Measurements from ENCODE around the gene MROH9.
"Not testable (repeated sequence)": the region's sequence is repeated elsewhere in the genome, so short reads cannot be mapped to it uniquely, and the experiment has no call there.

Gene MROH9

GRCh38 chr1:170924656-170925055, 10.7 kb upstream of the MROH9 start:
- not testable (repeated sequence) for H3K4me3 ChIP-seq (ENCODE audit: low read depth, low read length); H3K9me3 ChIP-seq (ENCODE audit: control insufficient read depth, insufficient read depth, low read length); H3K27ac ChIP-seq (ENCODE audit: low read depth, low read length); H3K9ac ChIP-seq (ENCODE audit: low read depth, low read length); H3K4me1 ChIP-seq (ENCODE audit: control insufficient read depth, insufficient read depth, low read length); H3K36me3 ChIP-seq (ENCODE audit: control insufficient read depth, insufficient read depth, low read length); H3K27me3 ChIP-seq (ENCODE audit: control insufficient read depth, insufficient read depth, low read length)

- Histone ChIP-seq H3K9me3 (ENCODE audit: control insufficient read depth, insufficient read depth, low read length) (no peaks in the 10 kb centered on the region), H3K4me3 (ENCODE audit: low read depth, low read length) (no peak overlapping the region), H3K36me3 (ENCODE audit: control insufficient read depth, insufficient read depth, low read length) (no peaks in the 10 kb centered on the region), H3K27me3 (ENCODE audit: control insufficient read depth, insufficient read depth, low read length) (no peaks in the 10 kb centered on the region), H3K9ac (ENCODE audit: low read depth, low read length) (no peak overlapping the region), H3K4me1 (ENCODE audit: control insufficient read depth, insufficient read depth, low read length) (peaks cover 27% of the 10 kb centered on the region), H3K27ac (ENCODE audit: low read depth, low read length) (no peak overlapping the region)
These were observed 7.1 kb upstream of the MROH9 start for GRCh38 chr1:170927955-170928840.

GRCh38 chr1:170929412-170929834, 5.9 kb upstream of the MROH9 start:
- H3K4me3 ChIP-seq (ENCODE audit: low read depth, low read length), result no peak overlapping the region
- no peaks in the 10 kb centered on the region for H3K9me3 ChIP-seq (ENCODE audit: control insufficient read depth, insufficient read depth, low read length)
- H3K4me1 ChIP-seq (ENCODE audit: control insufficient read depth, insufficient read depth, low read length), result peaks cover 27% of the 10 kb centered on the region
- no peak overlapping the region for H3K9ac ChIP-seq (ENCODE audit: low read depth, low read length)
- no peak overlapping the region for H3K27ac ChIP-seq (ENCODE audit: low read depth, low read length)
- H3K27me3 ChIP-seq (ENCODE audit: control insufficient read depth, insufficient read depth, low read length), result no peaks in the 10 kb centered on the region
- H3K36me3 ChIP-seq (ENCODE audit: control insufficient read depth, insufficient read depth, low read length), result no peaks in the 10 kb centered on the region

GRCh38 chr1:170929835-170930554, 5.3 kb upstream of the MROH9 start:
- Histone ChIP-seq H3K4me1 (ENCODE audit: control insufficient read depth, insufficient read depth, low read length) (peaks cover 27% of the 10 kb centered on the region), H3K27me3 (ENCODE audit: control insufficient read depth, insufficient read depth, low read length) (no peaks in the 10 kb centered on the region), H3K9ac (ENCODE audit: low read depth, low read length) (no peak overlapping the region), H3K36me3 (ENCODE audit: control insufficient read depth, insufficient read depth, low read length) (no peaks in the 10 kb centered on the region), H3K27ac (ENCODE audit: low read depth, low read length) (no peak overlapping the region), H3K4me3 (ENCODE audit: low read depth, low read length) (no peak overlapping the region), H3K9me3 (ENCODE audit: control insufficient read depth, insufficient read depth, low read length) (no peaks in the 10 kb centered on the region)

- no peak overlapping the region for H3K9ac ChIP-seq (ENCODE audit: low read depth, low read length)
- no peaks in the 10 kb centered on the region for H3K36me3 ChIP-seq (ENCODE audit: control insufficient read depth, insufficient read depth, low read length)
- peaks cover 27% of the 10 kb centered on the region for H3K4me1 ChIP-seq (ENCODE audit: control insufficient read depth, insufficient read depth, low read length)
- H3K27me3 ChIP-seq (ENCODE audit: control insufficient read depth, insufficient read depth, low read length), result no peaks in the 10 kb centered on the region
- no peak overlapping the region for H3K27ac ChIP-seq (ENCODE audit: low read depth, low read length)
- H3K9me3 ChIP-seq (ENCODE audit: control insufficient read depth, insufficient read depth, low read length), result no peaks in the 10 kb centered on the region
- H3K4me3 ChIP-seq (ENCODE audit: low read depth, low read length), result no peak overlapping the region
These were observed 3.7 kb upstream of the MROH9 start for GRCh38 chr1:170931650-170932049.

- Histone ChIP-seq H3K9me3 (ENCODE audit: control insufficient read depth, insufficient read depth, low read length) (no peaks in the 10 kb centered on the region), H3K36me3 (ENCODE audit: control insufficient read depth, insufficient read depth, low read length) (no peaks in the 10 kb centered on the region), H3K27ac (ENCODE audit: low read depth, low read length) (no peak overlapping the region), H3K27me3 (ENCODE audit: control insufficient read depth, insufficient read depth, low read length) (no peaks in the 10 kb centered on the region), H3K4me1 (ENCODE audit: control insufficient read depth, insufficient read depth, low read length) (peaks cover 25% of the 10 kb centered on the region), H3K9ac (ENCODE audit: low read depth, low read length) (no peak overlapping the region), H3K4me3 (ENCODE audit: low read depth, low read length) (no peak overlapping the region)
These were observed 3.1 kb upstream of the MROH9 start for GRCh38 chr1:170932236-170932635.

GRCh38 chr1:170938281-170938680, 2.9 kb downstream of the MROH9 start:
- H3K27me3 ChIP-seq (ENCODE audit: control insufficient read depth, insufficient read depth, low read length), result no peaks in the 10 kb centered on the region
- H3K27ac ChIP-seq (ENCODE audit: low read depth, low read length), result no peak overlapping the region
- H3K4me3 ChIP-seq (ENCODE audit: low read depth, low read length), result no peak overlapping the region
- no peak overlapping the region for H3K9ac ChIP-seq (ENCODE audit: low read depth, low read length)
- H3K4me1 ChIP-seq (ENCODE audit: control insufficient read depth, insufficient read depth, low read length), result no peaks in the 10 kb centered on the region
- H3K9me3 ChIP-seq (ENCODE audit: control insufficient read depth, insufficient read depth, low read length), result no peaks in the 10 kb centered on the region
- H3K36me3 ChIP-seq (ENCODE audit: control insufficient read depth, insufficient read depth, low read length), result no peaks in the 10 kb centered on the region

GRCh38 chr1:170939476-170939875, 4.1 kb downstream of the MROH9 start:
- Histone ChIP-seq H3K27me3 (ENCODE audit: control insufficient read depth, insufficient read depth, low read length) (no peaks in the 10 kb centered on the region), H3K4me1 (ENCODE audit: control insufficient read depth, insufficient read depth, low read length) (no peaks in the 10 kb centered on the region), H3K36me3 (ENCODE audit: control insufficient read depth, insufficient read depth, low read length) (no peaks in the 10 kb centered on the region), H3K9ac (ENCODE audit: low read depth, low read length) (no peak overlapping the region), H3K27ac (ENCODE audit: low read depth, low read length) (no peak overlapping the region), H3K4me3 (ENCODE audit: low read depth, low read length) (no peak overlapping the region), H3K9me3 (ENCODE audit: control insufficient read depth, insufficient read depth, low read length) (no peaks in the 10 kb centered on the region)

GRCh38 chr1:170951744-170952143, 16.4 kb downstream of the MROH9 start:
- H3K9ac ChIP-seq (ENCODE audit: low read depth, low read length); H3K4me3 ChIP-seq (ENCODE audit: low read depth, low read length); H3K4me1 ChIP-seq (ENCODE audit: control insufficient read depth, insufficient read depth, low read length); H3K36me3 ChIP-seq (ENCODE audit: control insufficient read depth, insufficient read depth, low read length); H3K27me3 ChIP-seq (ENCODE audit: control insufficient read depth, insufficient read depth, low read length); H3K9me3 ChIP-seq (ENCODE audit: control insufficient read depth, insufficient read depth, low read length); H3K27ac ChIP-seq (ENCODE audit: low read depth, low read length): not testable (repeated sequence)

- Histone ChIP-seq H3K36me3 (ENCODE audit: control insufficient read depth, insufficient read depth, low read length) (no peaks in the 10 kb centered on the region), H3K27ac (ENCODE audit: low read depth, low read length) (no peak overlapping the region), H3K4me3 (ENCODE audit: low read depth, low read length) (no peak overlapping the region), H3K4me1 (ENCODE audit: control insufficient read depth, insufficient read depth, low read length) (no peaks in the 10 kb centered on the region), H3K27me3 (ENCODE audit: control insufficient read depth, insufficient read depth, low read length) (no peaks in the 10 kb centered on the region), H3K9me3 (ENCODE audit: control insufficient read depth, insufficient read depth, low read length) (no peaks in the 10 kb centered on the region), H3K9ac (ENCODE audit: low read depth, low read length) (no peak overlapping the region)
These were observed 24.1 kb downstream of the MROH9 start for GRCh38 chr1:170959385-170959784.

GRCh38 chr1:170964506-170964905, 29.2 kb downstream of the MROH9 start:
- Histone ChIP-seq H3K9ac (ENCODE audit: low read depth, low read length) (no peak overlapping the region), H3K9me3 (ENCODE audit: control insufficient read depth, insufficient read depth, low read length) (no peaks in the 10 kb centered on the region), H3K4me1 (ENCODE audit: control insufficient read depth, insufficient read depth, low read length) (no peaks in the 10 kb centered on the region), H3K4me3 (ENCODE audit: low read depth, low read length) (no peak overlapping the region), H3K36me3 (ENCODE audit: control insufficient read depth, insufficient read depth, low read length) (no peaks in the 10 kb centered on the region), H3K27me3 (ENCODE audit: control insufficient read depth, insufficient read depth, low read length) (no peaks in the 10 kb centered on the region), H3K27ac (ENCODE audit: low read depth, low read length) (no peak overlapping the region)

All from HUES48 (cell line).